Measurements from ENCODE around the gene COPS9.

COPS9 gene

DNA sequence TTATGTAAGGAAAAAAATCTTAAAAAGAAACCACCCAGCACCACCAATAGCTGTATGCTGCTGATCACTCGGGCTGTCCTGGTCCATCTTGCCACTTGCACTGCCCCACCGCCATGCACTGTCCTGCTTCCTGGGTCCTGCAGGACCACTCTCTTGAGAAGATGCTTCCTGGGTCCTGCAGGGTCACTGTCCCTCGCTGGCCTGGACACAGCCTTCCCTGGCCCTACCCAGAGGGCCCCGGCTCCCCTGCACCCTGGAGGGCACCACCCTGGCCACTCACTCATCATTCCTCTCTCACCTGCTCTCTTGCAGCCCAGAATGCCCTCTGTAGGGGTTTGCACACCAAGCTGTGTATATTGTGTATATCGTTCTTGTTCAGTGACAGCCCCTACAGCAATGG, 6.8 kb upstream of the COPS9 start:
- Histone ChIP-seq H3K27ac (ENCODE audit: low read depth, low read length) (no peak overlapping the region), H3K4me3 (ENCODE audit: low read length) (no peak overlapping the region), H3K4me1 (ENCODE audit: control insufficient read depth, insufficient read depth, low read length) (no peaks in the 10 kb centered on the region), H3K9ac (ENCODE audit: low read length) (no peak overlapping the region), H3K27me3 (ENCODE audit: control insufficient read depth, insufficient read depth, low read length) (peaks cover 3% of the 10 kb centered on the region), H3K36me3 (ENCODE audit: control insufficient read depth, insufficient read depth, low read length) (no peaks in the 10 kb centered on the region)

DNA sequence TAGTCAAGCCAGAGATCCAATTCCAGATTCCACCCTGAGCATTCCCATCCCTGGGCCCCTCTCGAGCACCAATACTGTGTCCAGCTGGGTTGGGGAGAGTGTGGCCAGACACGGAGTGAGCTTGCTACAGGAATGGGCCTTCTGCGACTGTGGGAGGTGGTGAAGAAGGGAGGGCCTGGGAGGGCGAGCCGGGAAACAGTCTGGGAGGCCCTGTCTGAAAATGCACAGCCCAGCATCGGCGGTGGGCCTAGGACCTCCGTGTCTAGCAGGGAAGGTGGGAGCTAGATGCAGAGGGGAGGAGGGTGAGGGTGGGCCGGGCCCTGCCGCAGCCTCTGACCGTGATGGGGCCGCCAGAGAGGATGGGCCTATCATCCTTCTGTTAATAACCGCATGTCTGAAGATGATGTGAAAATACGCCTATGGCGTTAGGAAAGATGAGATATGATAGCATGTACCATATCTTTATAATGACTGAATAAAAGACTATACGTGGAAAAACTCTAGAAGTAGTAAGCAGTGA, 6.2 kb upstream of the COPS9 start:
- Histone ChIP-seq H3K27ac (ENCODE audit: low read depth, low read length) (no peak overlapping the region), H3K27me3 (ENCODE audit: control insufficient read depth, insufficient read depth, low read length) (peaks cover 3% of the 10 kb centered on the region), H3K36me3 (ENCODE audit: control insufficient read depth, insufficient read depth, low read length) (no peaks in the 10 kb centered on the region), H3K9ac (ENCODE audit: low read length) (no peak overlapping the region), H3K4me3 (ENCODE audit: low read length) (no peak overlapping the region), H3K4me1 (ENCODE audit: control insufficient read depth, insufficient read depth, low read length) (no peaks in the 10 kb centered on the region)

DNA sequence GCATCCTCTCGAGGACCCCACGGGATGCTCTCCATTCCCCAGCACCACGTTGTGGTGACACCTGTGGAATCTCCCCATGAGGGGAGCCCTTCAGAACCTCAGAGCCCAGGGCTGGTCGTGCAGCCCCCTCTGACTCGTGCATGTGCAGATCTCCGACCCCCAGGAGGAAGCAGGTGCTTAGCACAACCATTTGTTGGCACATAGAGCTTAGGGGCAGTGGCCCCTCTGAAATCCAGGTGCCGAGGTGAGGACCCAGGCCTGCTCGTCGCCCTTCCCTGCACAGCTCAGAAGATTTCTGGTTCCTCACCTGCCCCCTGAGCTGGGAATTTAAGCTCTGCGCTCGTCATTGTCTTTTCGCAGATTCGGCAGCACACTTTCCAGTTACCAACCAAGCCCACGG, 5.6 kb upstream of the COPS9 start:
- Histone ChIP-seq H3K36me3 (ENCODE audit: control insufficient read depth, insufficient read depth, low read length) (no peaks in the 10 kb centered on the region), H3K4me1 (ENCODE audit: control insufficient read depth, insufficient read depth, low read length) (no peaks in the 10 kb centered on the region), H3K9ac (ENCODE audit: low read length) (no peak overlapping the region), H3K27ac (ENCODE audit: low read depth, low read length) (no peak overlapping the region), H3K4me3 (ENCODE audit: low read length) (no peak overlapping the region), H3K27me3 (ENCODE audit: control insufficient read depth, insufficient read depth, low read length) (peaks cover 3% of the 10 kb centered on the region)

DNA sequence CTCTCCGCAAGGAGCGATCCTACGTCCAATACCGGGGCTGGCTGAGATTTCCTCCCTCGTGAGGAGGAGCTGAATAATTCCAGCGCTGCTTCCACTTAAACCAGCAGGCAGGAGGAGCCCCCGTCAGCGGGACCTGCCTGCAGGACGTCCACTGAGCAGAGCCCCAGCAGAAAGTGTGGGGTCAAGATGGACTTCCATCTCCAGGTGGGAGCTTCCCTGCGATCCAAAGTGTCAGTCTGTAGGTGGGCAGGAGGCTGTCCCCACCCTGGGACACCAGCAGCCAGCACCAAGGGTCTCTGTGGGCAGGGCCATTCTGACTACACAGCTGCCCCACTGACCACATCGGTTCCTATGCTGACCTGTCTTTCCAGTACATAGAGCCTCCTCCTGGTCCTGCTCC, 4.8 kb upstream of the COPS9 start:
- Histone ChIP-seq H3K27ac (ENCODE audit: low read depth, low read length) (no peak overlapping the region), H3K27me3 (ENCODE audit: control insufficient read depth, insufficient read depth, low read length) (peaks cover 3% of the 10 kb centered on the region), H3K9ac (ENCODE audit: low read length) (no peak overlapping the region), H3K4me3 (ENCODE audit: low read length) (no peak overlapping the region), H3K36me3 (ENCODE audit: control insufficient read depth, insufficient read depth, low read length) (no peaks in the 10 kb centered on the region), H3K4me1 (ENCODE audit: control insufficient read depth, insufficient read depth, low read length) (no peaks in the 10 kb centered on the region)

DNA sequence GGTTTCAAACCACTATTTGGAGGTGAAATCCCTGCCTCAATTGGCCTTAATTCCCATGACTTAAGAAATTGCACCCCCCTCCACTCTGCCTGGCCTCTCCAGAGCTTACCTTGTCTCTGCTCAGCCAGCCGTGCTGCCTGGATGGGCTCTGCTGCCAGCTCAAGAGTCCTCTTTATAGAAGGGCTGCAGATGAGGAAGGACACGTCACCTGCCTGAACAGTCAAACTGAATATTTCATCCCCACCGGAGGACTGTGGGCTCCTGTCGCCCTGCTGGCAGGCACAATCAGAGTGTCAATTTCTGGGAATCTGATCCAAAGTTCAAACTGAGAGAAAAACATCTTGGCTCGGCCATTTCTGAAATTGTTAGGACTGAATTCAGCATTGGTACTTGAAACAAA, 4.4 kb upstream of the COPS9 start, which contains the start of gene OTOS:
OTOS (minus strand) TSS at position 148 of the 400 bp plus-strand sequence. CDS start 332 bp downstream, outside the sequence.
- H3K9ac ChIP-seq (ENCODE audit: low read length) = no peak within 1 kb of the TSS
- H3K27ac ChIP-seq (ENCODE audit: low read depth, low read length) = no peak within 1 kb of the TSS

DNA sequence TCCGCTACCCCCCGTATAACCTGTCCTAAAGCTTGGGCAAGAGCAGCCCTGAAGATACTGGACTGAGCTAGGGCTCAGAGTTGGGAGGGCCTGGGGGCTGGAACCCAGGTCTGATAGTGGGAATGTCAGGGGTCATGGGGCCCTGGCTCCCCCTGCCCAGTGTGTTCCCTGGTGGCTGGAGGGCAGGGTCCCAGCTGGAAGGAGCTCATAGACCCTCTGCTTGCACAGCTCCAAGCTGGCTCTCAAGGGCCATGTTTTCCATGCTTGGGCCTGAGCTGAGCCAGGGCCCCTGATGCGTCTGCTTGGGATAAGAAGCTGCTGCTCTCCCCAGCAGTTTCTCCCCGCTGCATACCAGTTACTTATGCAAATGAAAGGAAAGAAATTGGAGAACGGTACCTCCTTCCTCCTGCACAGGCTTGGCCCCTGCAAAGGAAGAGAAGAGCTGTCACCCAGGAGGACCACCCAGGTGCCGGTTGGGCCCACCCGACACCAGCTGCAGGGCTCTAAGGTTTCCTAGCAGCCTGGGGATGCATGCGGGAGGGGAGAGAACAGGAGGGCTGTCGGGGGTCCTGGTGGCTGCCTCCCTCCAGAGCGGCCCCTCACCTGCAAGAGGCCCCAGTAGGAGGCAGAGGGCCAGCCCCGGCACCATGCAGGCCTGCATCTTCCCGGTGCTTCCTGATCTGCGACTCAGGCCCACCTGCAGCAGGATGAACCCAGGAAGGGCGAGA, 3.7 kb upstream of the COPS9 start:
- H3K4me1 ChIP-seq (ENCODE audit: control insufficient read depth, insufficient read depth, low read length) = peaks cover 6% of the 10 kb centered on the region
- no peak overlapping the region for H3K27ac ChIP-seq (ENCODE audit: low read depth, low read length)
- peaks cover 3% of the 10 kb centered on the region for H3K27me3 ChIP-seq (ENCODE audit: control insufficient read depth, insufficient read depth, low read length)
- H3K9ac ChIP-seq (ENCODE audit: low read length) = no peak overlapping the region
- no peaks in the 10 kb centered on the region for H3K36me3 ChIP-seq (ENCODE audit: control insufficient read depth, insufficient read depth, low read length)
- H3K4me3 ChIP-seq (ENCODE audit: low read length) = no peak overlapping the region

More for the DNA sequence above, 4.4 kb upstream of the COPS9 start, which contains the start of gene OTOS:
- Histone ChIP-seq H3K27me3 (ENCODE audit: control insufficient read depth, insufficient read depth, low read length) (peaks cover 3% of the 10 kb centered on the region), H3K36me3 (ENCODE audit: control insufficient read depth, insufficient read depth, low read length) (no peaks in the 10 kb centered on the region), H3K4me3 (ENCODE audit: low read length) (no peak within 1 kb of the TSS), H3K4me1 (ENCODE audit: control insufficient read depth, insufficient read depth, low read length) (peaks cover under 1% of the 10 kb centered on the region)

DNA sequence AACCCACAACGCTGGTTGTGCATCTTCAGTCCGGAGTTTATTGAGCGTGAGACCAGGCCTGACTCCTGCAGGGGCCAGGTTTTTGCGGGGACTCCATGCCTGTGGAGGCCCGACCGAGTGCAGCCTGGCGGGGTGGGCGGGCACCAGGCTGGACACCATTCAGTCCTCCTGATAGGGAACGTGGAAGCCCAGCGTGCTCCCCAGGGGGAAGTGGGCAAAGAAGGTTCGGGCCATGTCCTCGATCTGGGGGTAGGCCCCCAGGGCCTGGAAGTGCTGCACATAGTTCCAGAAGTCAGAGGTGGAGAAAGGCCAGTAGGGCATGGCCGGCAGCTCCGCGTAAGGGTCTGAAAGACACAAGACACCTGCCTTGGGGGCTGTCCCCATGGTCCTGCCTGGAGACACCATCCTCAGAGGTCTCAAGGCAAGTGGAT, 2.9 kb upstream of the COPS9 start:
- Histone ChIP-seq H3K4me1 (ENCODE audit: control insufficient read depth, insufficient read depth, low read length) (peaks cover 6% of the 10 kb centered on the region), H3K36me3 (ENCODE audit: control insufficient read depth, insufficient read depth, low read length) (no peaks in the 10 kb centered on the region), H3K27me3 (ENCODE audit: control insufficient read depth, insufficient read depth, low read length) (peaks cover 3% of the 10 kb centered on the region), H3K4me3 (ENCODE audit: low read length) (no peak overlapping the region), H3K9ac (ENCODE audit: low read length) (no peak overlapping the region), H3K27ac (ENCODE audit: low read depth, low read length) (no peak overlapping the region)

DNA sequence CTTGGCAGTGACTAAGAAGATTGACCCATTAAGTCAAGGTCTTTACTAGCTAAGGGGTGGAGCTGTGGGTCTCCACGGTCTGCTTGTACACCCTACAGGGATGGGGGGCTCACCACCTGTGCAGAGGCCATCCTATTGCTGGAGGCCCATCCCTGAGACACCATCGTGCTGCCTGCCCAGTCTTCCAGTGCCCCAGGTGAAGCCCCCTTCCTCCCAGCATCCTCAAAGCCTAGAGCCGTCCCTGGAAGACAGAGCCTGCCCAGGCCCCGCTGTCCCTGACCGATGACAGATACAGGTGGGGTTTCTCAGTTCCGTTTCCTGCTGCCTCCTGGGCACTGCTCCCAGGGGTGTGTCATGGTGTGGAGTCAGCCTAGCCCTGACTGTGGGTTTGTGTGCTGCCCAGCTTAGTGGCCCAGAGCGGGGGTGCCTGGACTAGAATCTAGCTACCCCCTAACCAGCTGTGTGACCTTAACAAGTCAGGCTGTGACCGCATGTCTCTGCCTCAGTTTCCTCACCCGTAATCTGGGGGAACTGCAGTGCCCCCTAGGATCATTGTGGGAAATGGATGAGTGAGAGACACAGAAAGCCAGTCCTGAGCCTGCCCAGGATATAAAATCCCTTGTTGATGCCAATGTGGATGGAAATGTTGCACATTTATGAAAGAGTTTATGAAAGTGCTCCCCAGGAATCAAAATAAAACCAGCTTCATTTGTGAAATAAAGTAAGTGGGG, 2.3 kb upstream of the COPS9 start:
- Histone ChIP-seq H3K27me3 (ENCODE audit: control insufficient read depth, insufficient read depth, low read length) (peaks cover 2% of the 10 kb centered on the region), H3K27ac (ENCODE audit: low read depth, low read length) (no peak overlapping the region)

DNA sequence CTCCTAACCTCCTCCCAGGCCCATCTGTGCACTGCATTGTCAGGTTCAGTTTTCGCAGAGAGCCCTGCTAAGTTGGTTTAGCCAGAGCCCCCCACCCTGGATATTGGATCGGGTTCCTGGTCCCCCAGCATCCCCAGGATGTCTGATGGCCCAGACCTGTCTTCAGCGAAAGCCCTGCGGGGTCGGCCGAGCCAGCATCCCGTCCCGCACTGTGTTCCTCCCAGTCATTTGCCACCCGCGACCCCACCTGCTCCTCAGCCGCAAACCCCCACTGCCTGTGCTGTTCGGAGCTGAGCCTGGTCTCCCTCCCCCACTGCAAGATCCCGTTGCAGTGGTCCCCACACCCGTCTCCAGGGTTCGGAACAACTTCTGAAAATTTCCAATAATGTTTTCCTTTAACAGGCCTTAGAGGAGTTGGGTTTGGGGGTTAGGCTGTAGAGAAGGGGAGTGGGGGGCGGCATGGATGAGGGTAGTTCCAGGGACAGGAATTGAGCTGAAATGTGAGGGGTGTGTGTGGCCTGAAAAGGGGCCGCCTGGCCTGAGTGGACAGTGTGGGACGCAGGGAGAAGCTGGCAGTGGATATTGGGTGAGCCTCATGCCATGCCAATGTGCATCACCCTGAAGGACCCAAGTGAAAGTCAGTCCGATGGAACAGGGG, 1.6 kb upstream of the COPS9 start:
- Histone ChIP-seq H3K27me3 (ENCODE audit: control insufficient read depth, insufficient read depth, low read length) (no peaks in the 10 kb centered on the region), H3K9ac (ENCODE audit: low read length) (no peak overlapping the region), H3K4me3 (ENCODE audit: low read length) (no peak overlapping the region), H3K36me3 (ENCODE audit: control insufficient read depth, insufficient read depth, low read length) (no peaks in the 10 kb centered on the region), H3K27ac (ENCODE audit: low read depth, low read length) (no peak overlapping the region), H3K4me1 (ENCODE audit: control insufficient read depth, insufficient read depth, low read length) (peaks cover 6% of the 10 kb centered on the region)

More for the DNA sequence above, 2.3 kb upstream of the COPS9 start:
- Histone ChIP-seq H3K4me1 (ENCODE audit: control insufficient read depth, insufficient read depth, low read length) (peaks cover 6% of the 10 kb centered on the region), H3K4me3 (ENCODE audit: low read length) (no peak overlapping the region), H3K9ac (ENCODE audit: low read length) (no peak overlapping the region), H3K36me3 (ENCODE audit: control insufficient read depth, insufficient read depth, low read length) (no peaks in the 10 kb centered on the region)

DNA sequence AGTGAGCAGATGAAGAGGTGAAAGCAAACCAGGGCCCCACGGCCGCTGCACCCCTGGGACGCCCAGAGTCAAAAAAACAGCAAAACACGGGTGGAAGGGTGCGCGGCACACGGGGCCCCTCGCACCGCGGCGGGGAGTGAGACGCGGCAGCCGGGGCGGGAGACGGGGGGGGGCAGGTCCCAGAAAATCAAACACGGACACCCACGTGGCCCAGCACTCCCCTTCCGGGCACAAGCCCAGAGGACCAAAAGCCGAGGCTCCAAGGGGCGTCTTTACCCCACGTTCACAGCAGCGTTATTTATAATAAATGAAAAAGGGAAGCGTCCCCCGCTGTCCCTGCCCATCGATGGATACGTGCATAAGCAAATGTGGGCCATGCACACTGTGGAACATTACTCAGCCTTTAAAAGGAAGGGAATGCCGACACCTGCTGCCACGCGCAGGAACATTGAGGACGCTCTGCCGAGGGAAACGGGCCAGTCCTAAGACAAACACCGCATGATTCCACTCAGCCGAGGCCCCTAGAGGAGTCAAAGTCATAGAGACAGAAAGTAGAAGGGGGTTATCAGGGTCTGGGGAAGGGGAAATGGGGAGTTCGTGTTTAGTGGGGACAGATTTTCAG, 677 bp upstream of the COPS9 start:
- H3K27ac ChIP-seq (ENCODE audit: low read depth, low read length) = peak overlapping the region; percentile 44
- no peaks in the 10 kb centered on the region for H3K27me3 ChIP-seq (ENCODE audit: control insufficient read depth, insufficient read depth, low read length)
- peaks cover 6% of the 10 kb centered on the region for H3K4me1 ChIP-seq (ENCODE audit: control insufficient read depth, insufficient read depth, low read length)
- no peak overlapping the region for H3K9ac ChIP-seq (ENCODE audit: low read length)
- H3K36me3 ChIP-seq (ENCODE audit: control insufficient read depth, insufficient read depth, low read length) = peaks cover 5% of the 10 kb centered on the region
- peak overlapping the region; percentile 87 for H3K4me3 ChIP-seq (ENCODE audit: low read length)

DNA sequence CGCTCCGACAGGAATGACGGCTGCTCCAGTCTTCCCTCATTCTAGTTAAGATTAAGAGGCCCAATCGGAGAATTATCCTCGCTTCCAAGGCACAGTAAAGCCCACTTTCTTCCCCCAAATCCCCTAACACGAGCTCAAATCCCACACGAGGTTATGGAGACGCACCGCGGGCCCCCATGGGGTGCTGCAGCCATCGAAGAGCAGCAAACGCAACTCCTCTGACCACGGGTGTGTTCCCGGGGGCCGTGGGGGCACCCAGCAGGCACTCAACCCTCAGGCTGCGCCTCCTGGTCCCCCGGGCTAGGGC, 446 bp downstream of the COPS9 start:
- Histone ChIP-seq H3K36me3 (ENCODE audit: control insufficient read depth, insufficient read depth, low read length) (peaks cover 9% of the 10 kb centered on the region), H3K27ac (ENCODE audit: low read depth, low read length) (peak overlapping the region; percentile 47), H3K4me1 (ENCODE audit: control insufficient read depth, insufficient read depth, low read length) (peaks cover 6% of the 10 kb centered on the region), H3K9ac (ENCODE audit: low read length) (peak overlapping the region; percentile 69), H3K27me3 (ENCODE audit: control insufficient read depth, insufficient read depth, low read length) (no peaks in the 10 kb centered on the region), H3K4me3 (ENCODE audit: low read length) (peak overlapping the region; percentile 87)

DNA sequence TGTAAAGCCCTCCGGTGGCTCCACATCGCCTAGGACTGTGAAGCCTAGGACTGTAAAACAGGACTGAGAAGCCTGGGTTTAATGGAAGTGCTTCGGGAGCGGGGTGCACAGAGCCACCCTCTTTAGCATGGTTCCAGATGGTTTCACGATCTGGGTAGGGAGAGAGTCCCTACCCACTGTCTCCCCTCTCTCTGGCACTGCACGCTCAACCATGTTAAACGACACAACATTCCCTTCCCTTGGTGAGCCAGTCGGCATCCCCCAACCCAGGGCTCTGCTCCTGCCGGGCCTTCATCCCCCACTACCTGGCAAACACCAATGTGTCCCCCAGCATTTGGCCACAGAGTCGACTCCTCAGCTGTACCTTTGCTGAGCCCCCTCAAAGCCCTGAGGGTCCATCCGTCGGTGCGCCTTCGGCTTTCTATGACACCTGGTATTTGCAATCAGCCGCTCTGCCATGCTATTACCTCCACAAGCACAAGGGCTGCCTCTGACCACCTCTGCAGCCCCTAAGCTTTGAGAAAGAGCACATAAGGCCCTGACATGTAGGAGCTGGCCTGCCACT, 1.1 kb downstream of the COPS9 start:
- Histone ChIP-seq H3K4me3 (ENCODE audit: low read length) (peak overlapping the region; percentile 87), H3K27me3 (ENCODE audit: control insufficient read depth, insufficient read depth, low read length) (no peaks in the 10 kb centered on the region), H3K27ac (ENCODE audit: low read depth, low read length) (no peak overlapping the region), H3K9ac (ENCODE audit: low read length) (no peak overlapping the region), H3K4me1 (ENCODE audit: control insufficient read depth, insufficient read depth, low read length) (peaks cover 6% of the 10 kb centered on the region), H3K36me3 (ENCODE audit: control insufficient read depth, insufficient read depth, low read length) (peaks cover 15% of the 10 kb centered on the region)

All from rectal smooth muscle tissue (tissue), 1 donor.